GM23248 (cell line): ENCODE measurements around the gene REEP5. TPM values are rescaled to one million over a fixed set of nuclear protein-coding genes. Genes with fewer than 3 reads are reported as not detected.
"Not testable (repeated sequence)": the region's sequence is repeated elsewhere in the genome, so short reads cannot be mapped to it uniquely, and the experiment has no call there.

Experiments
- DNase-seq: peaks from one replicate; pipeline ENCODE4 v3.0.0-alpha.2; 2015
- H2AFZ ChIP-seq: fragments of 200-600 bp; sonication (generic); 2 replicates; pipeline ENCODE4 v1.6.1; 2016; ENCODE audit warnings: antibody characterized with exemption
- H3F3A ChIP-seq: fragments of 200-600 bp; sonication (generic); 2 replicates; pipeline ENCODE4 v1.6.1; 2016; ENCODE audit warnings: mild to moderate bottlenecking, antibody characterized with exemption, mixed run types; ENCODE audit not compliant: insufficient read depth
- H3K27ac ChIP-seq: fragments of 200-600 bp; sonication (generic); 2 replicates; pipeline ENCODE4 v1.5.1; 2016; ENCODE audit warnings: mild to moderate bottlenecking
- H3K27me3 ChIP-seq: fragments of 200-600 bp; sonication (generic); replicated peaks from 2 replicates; pipeline ENCODE4 v1.6.1; 2016; ENCODE audit warnings: mild to moderate bottlenecking; ENCODE audit not compliant: insufficient read depth
- H3K36me3 ChIP-seq: fragments of 200-600 bp; sonication (generic); 2 replicates; pipeline ENCODE4 v1.6.1; 2016; ENCODE audit warnings: low read depth, mild to moderate bottlenecking
- H3K4me1 ChIP-seq: fragments of 200-600 bp; sonication (generic); 2 replicates; pipeline ENCODE4 v1.6.1; 2016; ENCODE audit warnings: mild to moderate bottlenecking; ENCODE audit not compliant: insufficient read depth
- H3K4me2 ChIP-seq: fragments of 200-600 bp; sonication (generic); one replicate; pipeline ENCODE4 v1.6.1; 2016; ENCODE audit warnings: mild to moderate bottlenecking; ENCODE audit not compliant: unreplicated experiment
- H3K4me3 ChIP-seq: fragments of 200-600 bp; sonication (generic); 2 replicates; pipeline ENCODE4 v1.5.1; 2016; ENCODE audit warnings: mild to moderate bottlenecking
- H3K79me2 ChIP-seq: fragments of 200-600 bp; sonication (generic); 2 replicates; pipeline ENCODE4 v1.6.1; 2016; ENCODE audit warnings: mild to moderate bottlenecking; ENCODE audit not compliant: insufficient read depth
- H3K9ac ChIP-seq: fragments of 200-600 bp; sonication (generic); 2 replicates; pipeline ENCODE4 v1.6.1; 2016; ENCODE audit warnings: mild to moderate bottlenecking
- H3K9me2 ChIP-seq: fragments of 200-600 bp; sonication (generic); 2 replicates; pipeline ENCODE4 v1.6.1; 2016; ENCODE audit warnings: mixed run types, mild to moderate bottlenecking, moderate library complexity; ENCODE audit not compliant: insufficient read depth
- H3K9me3 ChIP-seq: fragments of 200-600 bp; sonication (generic); one replicate; pipeline ENCODE4 v1.6.1; 2017; ENCODE audit warnings: low read depth
- H4K20me1 ChIP-seq: fragments of 200-600 bp; sonication (generic); 2 replicates; pipeline ENCODE4 v1.6.0; 2016; ENCODE audit not compliant: insufficient read depth
- EZH2 ChIP-seq: fragments of 200-600 bp; sonication (generic); IDR thresholded peaks from 2 replicates; pipeline ENCODE4 v1.6.1; 2018; ENCODE audit warnings: antibody characterized with exemption, mild to moderate bottlenecking; ENCODE audit not compliant: insufficient read depth, poor library complexity, severe bottlenecking
- EZH2phosphoT487 ChIP-seq: fragments of 200-600 bp; sonication (generic); IDR thresholded peaks from 2 replicates; pipeline ENCODE4 v1.6.1; 2018; ENCODE audit warnings: antibody characterized with exemption, moderate library complexity, mild to moderate bottlenecking, low read depth; ENCODE audit not compliant: insufficient read depth
- WGBS, 2 experiments: methylation state at CpG; one replicate each; pipeline ENCODE4 v1.1.6; 2015 to 2017; ENCODE audit warnings: low lambda C conversion rate in 2 of 2, low coverage in 1 of 2; ENCODE audit errors: missing lambda C conversion rate in 2 of 2; 5-methylcytosine and 5-hydroxymethylcytosine counted together
- in situ Hi-C: fragments of 300-500 bp; cut with MboI; formaldehyde crosslinking; loops from 2 replicates; pipeline ENCODE4 v1.15.0; 2020
- polyA plus RNA-seq: library from polyadenylated mRNA; unstranded; fragments of >200 nt; fragmentation: Nextera tagmentation; extraction: Ambion mirVana; gene quantifications from 2 replicates; pipeline ENCODE4 v1.2.1, GENCODE V29; 2016
- total RNA-seq: library from RNA; depleted of rRNA; stranded (reverse); fragments of >200 nt; shearing (Covaris generic); gene quantifications from 2 replicates; pipeline ENCODE4 v1.2.3, GENCODE V29; 2014

Gene REEP5
- total and polyA plus RNA-seq, 2 experiments from 2014 or later: 52.3 to 227 TPM

- Histone ChIP-seq H3K4me3 (no peak overlapping the region), H3K9ac (no peak overlapping the region), H3K9me3 (no peaks in the 10 kb centered on the region), H4K20me1 (no peaks in the 10 kb centered on the region), H3K9me2 (no peaks in the 10 kb centered on the region), H3K36me3 (no peaks in the 10 kb centered on the region), H3K4me2 (no peak overlapping the region), H2AFZ (no peak overlapping the region), H3K27me3 (no peaks in the 10 kb centered on the region), H3K27ac (no peak overlapping the region), H3K79me2 (no peaks in the 10 kb centered on the region), H3F3A (peaks cover 16% of the 10 kb centered on the region), H3K4me1 (peaks cover 9% of the 10 kb centered on the region)
- 85 to 88% methylated on average over 8 of the region's 8 CpGs for WGBS, 2 experiments
- no peak for DNase-seq
- in situ Hi-C loops: loop anchor here (25.0 kb wide), 1 partner anchor 404 kb away; no protein-coding TSS in a partner anchor
- TF ChIP-seq EZH2phosphoT487 (no peak), EZH2 (no peak)
These were observed 43.8 kb upstream of the REEP5 start for GRCh38 chr5:112965733-112966306.

DNA sequence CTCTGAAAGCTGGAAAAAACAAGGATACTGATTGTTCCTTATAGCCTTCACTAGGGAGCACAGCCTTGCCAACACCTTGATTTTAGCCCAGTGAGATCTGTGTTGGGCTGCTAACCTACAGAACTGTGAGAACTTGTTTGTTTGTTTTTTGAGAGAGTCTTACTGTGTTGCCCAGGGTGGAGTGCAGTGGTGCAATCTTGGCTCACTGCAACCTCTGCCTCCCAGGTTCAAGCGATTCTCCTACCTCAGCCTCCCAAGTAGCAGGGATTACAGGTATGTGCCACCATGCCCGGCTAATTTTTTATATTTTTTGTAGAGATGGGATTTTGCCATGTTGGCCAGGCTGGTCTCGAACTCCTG is 41.3 kb upstream of the REEP5 start:
- 71 to 74% methylated on average over 3 of the region's 3 CpGs for WGBS, 2 experiments
- H3K9me3 ChIP-seq, H3K9me2 ChIP-seq, H3K79me2 ChIP-seq, H3K27me3 ChIP-seq, H2AFZ ChIP-seq, H3K9ac ChIP-seq, H4K20me1 ChIP-seq, DNase-seq, H3K36me3 ChIP-seq, H3K4me3 ChIP-seq, H3K4me2 ChIP-seq: not testable (repeated sequence)
- in situ Hi-C loops: loop anchor here (25.0 kb wide), 1 partner anchor 401 kb away; no protein-coding TSS in a partner anchor
- Histone ChIP-seq H3K4me1 (peaks cover 29% of the 10 kb centered on the region), H3K27ac (peak overlapping the region; percentile 56), H3F3A (peaks cover 37% of the 10 kb centered on the region)

GRCh38 chr5:112960863-112961504 is 39.0 kb upstream of the REEP5 start:
- in situ Hi-C loops: loop anchor here (25.0 kb wide), 1 partner anchor 399 kb away; no protein-coding TSS in a partner anchor
- H3K4me3 ChIP-seq: no peak overlapping the region
- H3K27me3 ChIP-seq: no peaks in the 10 kb centered on the region
- peaks cover 38% of the 10 kb centered on the region for H3K4me1 ChIP-seq
- peaks cover 42% of the 10 kb centered on the region for H3F3A ChIP-seq
- 97 to 99% methylated on average over 6 of the region's 6 CpGs for WGBS, 2 experiments
- no peaks in the 10 kb centered on the region for H3K79me2 ChIP-seq
- H3K9me3 ChIP-seq: no peaks in the 10 kb centered on the region
- 0 out of 2 replicates have a peak, but pooled peaks cover 3% of the 10 kb centered on the region for H4K20me1 ChIP-seq
- H3K36me3 ChIP-seq: no peaks in the 10 kb centered on the region
- TF ChIP-seq EZH2 (no peak), EZH2phosphoT487 (no peak)
- H3K4me2 ChIP-seq: no peak overlapping the region
- no peaks in the 10 kb centered on the region for H3K9me2 ChIP-seq
- no peak overlapping the region for H3K9ac ChIP-seq
- no peak overlapping the region for H2AFZ ChIP-seq
- DNase-seq: no peak
- no peak overlapping the region for H3K27ac ChIP-seq

GRCh38 chr5:112960315-112960714 is 38.3 kb upstream of the REEP5 start:
- Histone ChIP-seq H3K4me3 (no peak overlapping the region), H3K79me2 (no peaks in the 10 kb centered on the region), H2AFZ (no peak overlapping the region), H3K9ac (no peak overlapping the region), H3K9me3 (no peaks in the 10 kb centered on the region), H3K4me1 (peaks cover 38% of the 10 kb centered on the region), H3K4me2 (peak overlapping the region; percentile 19), H4K20me1 (0 out of 2 replicates have a peak, but pooled peaks cover 3% of the 10 kb centered on the region), H3K36me3 (no peaks in the 10 kb centered on the region), H3K9me2 (no peaks in the 10 kb centered on the region), H3K27ac (no peak overlapping the region), H3K27me3 (no peaks in the 10 kb centered on the region), H3F3A (peaks cover 42% of the 10 kb centered on the region)
- TF ChIP-seq EZH2: no peak
- TF ChIP-seq EZH2phosphoT487: no peak
- in situ Hi-C loops: loop anchor here (25.0 kb wide), 1 partner anchor 398 kb away; no protein-coding TSS in a partner anchor
- no peak for DNase-seq
- WGBS, 2 experiments: 94 to 95% methylated on average over 1 of the region's 1 CpG

DNA sequence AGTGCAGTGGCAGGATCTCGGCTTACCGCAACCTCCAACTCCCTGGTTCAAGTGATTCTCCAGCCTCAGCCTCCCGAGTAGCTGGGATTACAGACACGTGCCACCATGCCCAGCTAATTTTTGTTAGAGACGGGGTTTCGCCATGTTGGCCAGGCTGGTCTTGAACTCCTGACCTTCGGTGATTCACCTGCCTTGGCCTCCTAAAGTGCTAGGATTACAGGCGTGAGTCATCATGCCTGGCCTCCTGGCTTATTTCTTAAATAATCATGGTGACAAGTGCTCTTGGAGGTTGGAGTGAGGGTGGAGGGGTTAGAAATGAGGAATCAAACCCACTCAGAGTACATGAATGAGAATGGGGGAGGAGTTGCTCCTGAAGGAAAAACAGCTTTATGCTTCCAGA is 37.8 kb upstream of the REEP5 start:
- peaks cover 41% of the 10 kb centered on the region for H3F3A ChIP-seq
- not testable (repeated sequence) for H3K79me2 ChIP-seq, H3K36me3 ChIP-seq, H3K9me3 ChIP-seq, H2AFZ ChIP-seq, H3K4me3 ChIP-seq, H3K27me3 ChIP-seq, H4K20me1 ChIP-seq, H3K9me2 ChIP-seq, H3K9ac ChIP-seq, H3K27ac ChIP-seq
- peak; percentile 83 for DNase-seq
- peaks cover 38% of the 10 kb centered on the region for H3K4me1 ChIP-seq
- H3K4me2 ChIP-seq: peak overlapping the region; percentile 19
- in situ Hi-C loops: loop anchor here (25.0 kb wide), 1 partner anchor 398 kb away; no protein-coding TSS in a partner anchor
- 41 to 49% methylated on average over 8 of the region's 8 CpGs for WGBS, 2 experiments
